Endothelial cell of hepatic sinusoid (primary cell): Measurements from ENCODE around the gene PI4KA.
"Not testable (repeated sequence)": the region's sequence is repeated elsewhere in the genome, so short reads cannot be mapped to it uniquely, and the experiment has no call there.

ENCODE experiments used
- in situ Hi-C: cut with HindIII; loops from 2 replicates; pipeline ENCODE4 v1.10.0; 2017; ENCODE audit warnings: low sequenced_read_pairs

PI4KA gene

GRCh38 chr22:20732431-20732830 is 126.2 kb downstream of the PI4KA start:
- in situ Hi-C loops: not testable (repeated sequence)

DNA sequence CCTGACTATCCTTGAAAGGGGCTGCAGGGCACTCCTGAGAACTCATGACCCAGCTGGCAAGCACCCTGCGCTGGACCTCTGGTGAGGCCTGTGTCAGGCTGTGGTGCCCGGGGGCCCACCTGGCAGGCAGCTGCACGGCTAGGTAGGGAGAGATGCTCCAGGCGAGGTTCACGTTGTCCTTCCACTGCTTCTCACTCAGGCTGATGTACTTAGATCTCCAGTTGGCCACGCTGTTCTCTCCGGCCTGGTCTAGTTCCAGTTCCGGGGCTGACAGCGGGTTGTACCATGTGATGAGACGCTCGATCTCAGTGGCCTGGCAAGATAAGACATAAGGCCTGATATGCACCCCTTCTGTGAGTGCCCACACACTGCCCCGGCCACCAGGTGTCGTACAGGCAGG is 129.4 kb downstream of the PI4KA start:
- in situ Hi-C loops: no loop called here

- in situ Hi-C loops: no loop called here
Observed at GRCh38 chr22:20728523-20729190, 130.0 kb downstream of the PI4KA start.

- in situ Hi-C loops: no loop called here
Observed at GRCh38 chr22:20727118-20728015, 131.2 kb downstream of the PI4KA start.

DNA sequence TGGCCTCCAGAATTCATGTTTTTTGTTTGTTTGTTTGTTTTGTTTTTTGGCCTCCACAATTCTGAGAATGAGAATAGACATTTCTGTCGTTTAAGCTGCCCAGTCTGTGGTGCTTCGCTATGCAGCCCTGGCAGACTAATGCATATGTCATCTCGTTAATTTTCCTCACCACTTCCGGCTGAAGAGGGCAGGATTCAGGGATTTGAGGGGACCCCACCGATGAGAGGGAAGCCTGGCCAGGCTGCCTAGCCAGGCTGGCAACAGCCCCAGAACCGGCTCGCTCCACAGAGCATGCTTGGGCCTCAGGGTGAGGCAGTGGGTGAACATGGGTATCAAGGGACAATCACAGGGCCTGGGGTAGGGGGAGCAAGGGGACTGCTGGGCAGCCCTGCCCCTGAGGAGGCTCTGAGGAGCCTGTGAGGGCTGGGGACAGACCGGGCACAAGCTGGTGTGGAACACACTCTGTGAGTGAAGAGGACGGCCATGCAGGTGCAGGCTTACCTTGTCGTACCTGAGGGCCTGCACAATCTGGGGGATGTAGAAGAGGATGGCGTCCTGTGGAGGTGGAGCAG is 132.5 kb downstream of the PI4KA start:
- in situ Hi-C loops: no loop called here

- in situ Hi-C loops: no loop called here
Observed at GRCh38 chr22:20724676-20725454, 133.7 kb downstream of the PI4KA start.

GRCh38 chr22:20721409-20722218 is 137.0 kb downstream of the PI4KA start:
- in situ Hi-C loops: no loop called here

DNA sequence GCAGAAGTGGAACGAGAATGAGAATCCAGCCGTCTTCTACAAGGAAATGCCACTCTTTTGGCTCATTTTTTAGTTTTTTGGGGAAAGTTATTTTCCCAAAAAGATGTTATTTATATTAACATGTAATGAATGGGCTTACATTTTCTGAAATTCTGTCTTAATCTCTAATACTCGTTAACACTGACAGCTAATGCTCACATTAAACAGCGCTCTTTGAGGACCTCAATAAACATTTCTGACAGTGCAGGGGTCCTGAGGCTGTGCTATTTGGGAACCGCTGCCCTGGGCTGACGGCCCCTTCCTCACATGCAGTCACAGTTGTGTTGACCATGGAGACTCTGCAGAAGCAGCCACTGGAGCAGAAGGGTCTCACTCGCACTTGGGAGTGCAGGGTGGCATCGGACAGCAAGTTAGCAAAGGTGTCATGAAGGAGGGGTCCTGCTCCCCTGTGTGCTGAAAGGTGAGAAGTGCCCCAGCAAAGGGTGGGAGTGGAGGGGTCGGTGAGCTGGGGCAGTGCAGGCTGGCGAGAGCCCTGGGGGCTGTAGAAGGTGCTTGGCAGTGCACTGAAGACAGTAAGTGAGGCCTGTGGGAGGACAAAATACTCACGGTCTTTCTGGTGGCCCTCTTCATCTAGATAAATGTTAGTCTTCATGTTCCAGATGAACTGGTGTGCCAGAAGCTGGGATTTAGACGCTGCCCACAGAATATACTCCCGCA is 137.8 kb downstream of the PI4KA start:
- in situ Hi-C loops: no loop called here

- in situ Hi-C loops: not testable (repeated sequence)
Observed at GRCh38 chr22:20718727-20719126, 139.9 kb downstream of the PI4KA start.

DNA sequence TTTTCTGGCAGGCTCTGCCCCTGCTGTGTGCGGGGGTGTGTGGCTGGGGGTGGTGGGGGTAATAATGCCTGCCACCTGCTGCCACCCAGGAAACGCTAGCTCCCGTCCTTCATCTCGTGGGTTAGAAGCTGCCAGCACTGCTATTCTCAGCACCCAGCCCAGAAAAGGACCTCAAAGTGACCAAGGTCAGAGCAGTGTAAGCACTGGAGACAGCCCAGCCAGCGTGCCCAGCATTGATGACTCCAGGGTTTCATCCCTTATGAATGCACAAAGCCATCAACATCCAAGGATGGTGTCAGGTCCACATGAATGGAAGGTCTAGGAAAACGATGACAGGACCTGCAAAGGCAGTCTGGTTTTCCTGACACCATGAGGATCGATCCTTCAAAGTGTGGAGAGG is 140.6 kb downstream of the PI4KA start:
- in situ Hi-C loops: not testable (repeated sequence)

GRCh38 chr22:20717213-20717866 is 141.3 kb downstream of the PI4KA start:
- in situ Hi-C loops: not testable (repeated sequence)

GRCh38 chr22:20713116-20713515 is 145.5 kb downstream of the PI4KA start:
- in situ Hi-C loops: not testable (repeated sequence)

DNA sequence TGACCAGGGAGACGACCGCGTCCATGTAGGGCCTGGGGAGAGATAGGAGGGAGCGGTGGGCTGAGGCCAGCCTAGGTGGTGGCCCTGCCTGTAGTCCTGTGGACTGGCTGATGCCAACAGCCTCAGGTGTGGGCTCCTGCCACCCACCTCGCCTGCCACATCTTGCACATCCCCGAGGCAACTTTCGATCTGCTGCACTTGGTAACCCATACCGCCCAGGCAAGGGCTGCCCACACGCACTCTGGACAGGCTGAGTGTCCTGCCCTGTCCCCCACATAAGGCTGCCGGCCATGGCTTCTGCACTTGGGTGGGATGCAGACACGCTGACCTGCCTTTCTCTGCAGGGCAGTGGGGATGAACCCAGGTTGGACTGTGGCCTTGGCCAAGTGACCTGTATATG is 148.6 kb downstream of the PI4KA start:
- in situ Hi-C loops: not testable (repeated sequence)

DNA sequence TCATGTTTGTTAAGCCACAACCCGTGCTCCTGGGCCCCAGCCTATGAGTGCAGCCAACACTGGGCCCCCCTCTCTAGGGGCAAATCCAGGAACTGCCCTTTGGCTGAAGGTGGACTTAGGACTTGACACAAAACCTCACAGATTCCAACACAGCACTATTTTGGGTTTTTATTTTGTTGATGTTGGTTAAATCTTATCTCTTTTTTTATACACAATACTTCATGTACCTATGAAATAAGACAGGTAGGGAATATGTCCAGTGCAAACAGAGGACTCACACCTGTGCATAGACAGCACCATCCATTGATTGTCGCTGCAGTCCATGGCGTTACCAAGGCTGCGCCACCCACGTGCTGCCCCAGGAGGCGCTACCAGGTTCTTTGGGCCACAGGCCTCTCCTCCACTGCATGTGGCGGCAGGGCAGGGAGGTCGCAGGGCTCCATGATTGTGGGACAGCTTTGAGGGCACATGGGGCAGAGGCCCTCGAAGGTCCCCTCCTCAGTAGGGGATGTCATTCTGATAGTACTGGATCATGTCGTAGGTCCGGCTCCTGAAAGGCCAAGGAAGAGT is 151.0 kb downstream of the PI4KA start:
- in situ Hi-C loops: not testable (repeated sequence)

DNA sequence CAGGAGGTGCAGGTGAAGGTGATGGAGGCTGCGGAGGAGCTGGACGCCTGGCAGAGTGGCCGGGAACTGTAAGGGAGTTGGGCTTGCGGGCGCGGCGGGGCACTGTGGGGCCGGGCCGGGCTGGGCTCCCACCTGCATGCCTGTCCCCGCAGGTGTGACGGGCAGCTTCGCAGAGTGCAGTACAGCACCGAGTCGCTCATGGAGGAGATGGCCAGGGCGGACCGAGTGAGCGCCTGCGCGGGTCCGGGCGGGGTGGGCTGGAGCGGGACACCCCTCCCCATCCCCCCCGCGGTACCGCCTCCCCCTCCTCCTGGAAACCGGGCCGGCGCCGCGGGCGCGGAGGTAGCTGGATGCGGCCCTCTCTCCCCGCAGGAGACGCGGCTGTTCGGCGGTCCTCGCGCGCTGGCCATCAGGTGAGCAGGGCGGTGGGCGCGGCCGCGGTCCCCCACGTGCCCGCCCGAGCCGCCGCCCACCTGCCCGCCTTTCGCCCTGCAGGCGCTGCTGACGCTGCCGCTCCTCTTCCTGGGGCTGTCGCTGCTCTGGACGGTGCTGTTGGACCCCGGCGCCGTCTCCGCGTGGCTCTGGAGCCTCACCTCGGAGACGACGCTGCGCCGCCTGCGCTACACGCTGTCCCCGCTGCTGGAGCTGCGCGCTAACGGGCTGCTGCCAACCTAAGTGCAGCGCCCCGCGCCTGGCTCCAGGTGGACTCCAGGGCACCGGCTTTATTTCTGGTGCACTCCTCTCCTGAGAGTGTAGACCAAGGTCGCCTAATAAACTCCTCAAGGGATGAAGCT is 154.6 kb downstream of the PI4KA start:
- in situ Hi-C loops: not testable (repeated sequence)

GRCh38 chr22:20703414-20703806 is 155.2 kb downstream of the PI4KA start:
- in situ Hi-C loops: not testable (repeated sequence)

GRCh38 chr22:20702546-20703413 is 155.8 kb downstream of the PI4KA start:
- in situ Hi-C loops: not testable (repeated sequence)
